Activated CD8-positive, alpha-beta T cell treated with anti-CD3 and anti-CD28 coated beads for 36 hours (primary cell): Measurements from ENCODE around the gene FURIN. TPM values are rescaled to one million over a fixed set of nuclear protein-coding genes. Genes with fewer than 3 reads are reported as not detected.
A peak's percentile ranks its signal among the peaks of the same experiment; 100 is the strongest.

Experiments
- ATAC-seq: fragments of 200-7000 bp; cut with Tn5 transposase; one replicate; pipeline ENCODE4 v1.10.0; 2021; ENCODE audit warnings: mild to moderate bottlenecking, moderate library complexity
- CTCF ChIA-PET: fragments of 350-600 bp; sonication (Branson Sonifier 250); formaldehyde crosslinking; loops from one replicate; lab custom pipeline; 2021; ENCODE audit warnings: antibody characterized with exemption; lab: Charles Lee
- POLR2A ChIA-PET: fragments of 350-600 bp; sonication (Branson Sonifier 250); formaldehyde crosslinking; loops from one replicate; lab custom pipeline; 2021; ENCODE audit warnings: antibody characterized with exemption; lab: Charles Lee
- DNase-seq: peaks from one replicate; pipeline ENCODE4 v3.0.0-alpha.2; 2020
- H3K27ac Mint-ChIP-seq: one replicate; pipeline ENCODE4 v1.8.0; 2021; ENCODE audit warnings: mild to moderate bottlenecking, mixed read lengths
- H3K27me3 Mint-ChIP-seq: one replicate; pipeline ENCODE4 v1.8.0; 2021; ENCODE audit warnings: mixed read lengths
- H3K36me3 Mint-ChIP-seq: one replicate; pipeline ENCODE4 v1.8.0; 2021; ENCODE audit warnings: low read depth, mixed read lengths
- H3K4me1 Mint-ChIP-seq: one replicate; pipeline ENCODE4 v1.8.0; 2021; ENCODE audit warnings: low read depth, mixed read lengths
- H3K4me3 Mint-ChIP-seq: one replicate; pipeline ENCODE4 v1.8.0; 2021; ENCODE audit warnings: mild to moderate bottlenecking, moderate library complexity, mixed read lengths
- H3K9me3 Mint-ChIP-seq: one replicate; pipeline ENCODE4 v1.8.0; 2021; ENCODE audit warnings: mixed read lengths
- intact Hi-C: fragments of 100-400 bp; cut with micrococcal nuclease; formaldehyde crosslinking; loops from one replicate; pipeline ENCODE4 v1.10.0; 2022
- total RNA-seq, 2 experiments: library from RNA; stranded (reverse); gene quantifications; one replicate each; pipeline ENCODE4 v1.2.3, GENCODE V29; 2021
- TF ChIP-seq, protein P1 (sequence below): fragments of 200-600 bp; IDR thresholded peaks from one replicate; pipeline ENCODE4 v1.8.0; 2022; ENCODE audit warnings: antibody characterized with exemption, mild to moderate bottlenecking

FURIN gene
- total RNA-seq, 2 experiments from 2014 or later = 111 to 117 TPM

GRCh38 chr15:90931575-90931827 lies 63.1 kb downstream of the FURIN start:
- peak overlapping the region; percentile 99 for H3K27ac Mint-ChIP-seq
- H3K4me1 Mint-ChIP-seq = peaks cover 31% of the 10 kb centered on the region
- no peak for ATAC-seq
- intact Hi-C loops = no loop called here
- no peaks in the 10 kb centered on the region for H3K9me3 Mint-ChIP-seq
- POLR2A ChIA-PET = interaction anchor here (0.6 to 13.4 kb wide), 15 partner anchors 8 to 666 kb away, joined by 3 to 133 read pairs (median 3); partner anchors contain the start of genes BLM, FES, MAN2A2 and NGRN
- peaks cover 12% of the 10 kb centered on the region for H3K36me3 Mint-ChIP-seq
- peak overlapping the region; percentile 99 for H3K4me3 Mint-ChIP-seq
- TF ChIP-seq, protein P1, sequence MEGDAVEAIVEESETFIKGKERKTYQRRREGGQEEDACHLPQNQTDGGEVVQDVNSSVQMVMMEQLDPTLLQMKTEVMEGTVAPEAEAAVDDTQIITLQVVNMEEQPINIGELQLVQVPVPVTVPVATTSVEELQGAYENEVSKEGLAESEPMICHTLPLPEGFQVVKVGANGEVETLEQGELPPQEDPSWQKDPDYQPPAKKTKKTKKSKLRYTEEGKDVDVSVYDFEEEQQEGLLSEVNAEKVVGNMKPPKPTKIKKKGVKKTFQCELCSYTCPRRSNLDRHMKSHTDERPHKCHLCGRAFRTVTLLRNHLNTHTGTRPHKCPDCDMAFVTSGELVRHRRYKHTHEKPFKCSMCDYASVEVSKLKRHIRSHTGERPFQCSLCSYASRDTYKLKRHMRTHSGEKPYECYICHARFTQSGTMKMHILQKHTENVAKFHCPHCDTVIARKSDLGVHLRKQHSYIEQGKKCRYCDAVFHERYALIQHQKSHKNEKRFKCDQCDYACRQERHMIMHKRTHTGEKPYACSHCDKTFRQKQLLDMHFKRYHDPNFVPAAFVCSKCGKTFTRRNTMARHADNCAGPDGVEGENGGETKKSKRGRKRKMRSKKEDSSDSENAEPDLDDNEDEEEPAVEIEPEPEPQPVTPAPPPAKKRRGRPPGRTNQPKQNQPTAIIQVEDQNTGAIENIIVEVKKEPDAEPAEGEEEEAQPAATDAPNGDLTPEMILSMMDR = no peak
- no peaks in the 10 kb centered on the region for H3K27me3 Mint-ChIP-seq
- no peak for DNase-seq
- CTCF ChIA-PET = interaction anchor here (0.9 to 11.3 kb wide), 25 partner anchors 8 to 700 kb away, joined by 3 to 255 read pairs (median 7); partner anchors contain the start of genes BLM, MAN2A2, PRC1 and RCCD1

DNA sequence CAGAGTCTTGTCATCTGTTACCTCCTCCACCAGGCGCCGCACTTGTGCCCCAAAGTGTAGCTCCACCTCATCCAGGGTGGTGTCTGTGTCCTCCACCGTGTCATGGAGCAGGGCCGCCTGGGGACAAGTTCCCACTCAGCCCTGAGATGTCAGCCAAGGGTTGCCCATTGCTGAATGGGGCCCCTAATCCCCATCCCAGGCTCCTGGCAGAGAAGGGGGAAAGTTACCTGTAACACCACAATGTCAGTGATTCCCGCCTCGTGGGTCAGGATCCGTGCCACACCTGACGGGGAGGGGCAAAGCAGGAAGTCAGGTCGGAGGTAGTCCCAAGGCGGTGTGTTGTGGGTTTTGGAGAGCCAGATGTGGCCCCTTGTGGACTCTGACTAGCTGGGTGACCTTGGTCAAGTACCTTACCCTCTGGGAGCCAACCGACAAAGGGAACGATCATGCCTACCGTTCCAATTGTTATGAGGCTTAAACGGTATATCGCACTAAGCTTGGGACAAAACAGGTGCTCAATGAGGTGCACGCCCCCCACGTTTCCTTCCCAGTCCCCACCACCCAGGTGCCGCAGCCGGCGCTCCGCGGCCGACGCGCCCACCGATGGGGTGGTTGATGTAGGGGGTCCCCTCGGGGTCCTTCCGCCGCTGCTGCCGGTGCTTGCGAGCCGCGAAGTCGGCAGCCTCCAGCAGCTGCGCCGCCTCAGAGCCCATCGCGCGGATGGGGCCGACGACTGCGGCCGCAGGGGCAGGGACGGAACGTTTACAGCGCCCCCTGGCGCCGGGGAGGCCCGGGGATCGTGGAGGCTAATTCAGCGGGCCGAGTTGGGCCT lies 63.7 kb downstream of the FURIN start, which contains the start of gene HDDC3:
HDDC3 (minus strand) TSS at position 722 of the 832 bp plus-strand sequence; CDS start at position 713, 9 bp downstream.
- Mint-ChIP-seq H3K36me3 (peaks cover 13% of the 10 kb centered on the region), H3K27ac (peak within 1 kb of the TSS; percentile 99), H3K9me3 (no peaks in the 10 kb centered on the region), H3K4me1 (peaks cover 36% of the 10 kb centered on the region), H3K4me3 (peak within 1 kb of the TSS; percentile 99), H3K27me3 (no peaks in the 10 kb centered on the region)
- DNase-seq = peak; percentile 94
- ChIA-PET CTCF (interaction anchor here (0.7 to 11.3 kb wide), 48 partner anchors 9 to 700 kb away, joined by 3 to 255 read pairs (median 5); partner anchors contain the start of genes BLM, MAN2A2, PRC1 and RCCD1), POLR2A (interaction anchor here (0.6 to 13.4 kb wide), 20 partner anchors 9 to 666 kb away, joined by 3 to 133 read pairs (median 4); partner anchors contain the start of genes BLM, FES, MAN2A2 and NGRN)
- ATAC-seq = peak; percentile 60
- TF ChIP-seq, protein P1 = peak; percentile 96
- intact Hi-C loops = no loop called here

- peaks cover 36% of the 10 kb centered on the region for H3K4me1 Mint-ChIP-seq
- H3K4me3 Mint-ChIP-seq = peak overlapping the region; percentile 99
- intact Hi-C loops = no loop called here
- H3K27ac Mint-ChIP-seq = peak overlapping the region; percentile 99
- H3K27me3 Mint-ChIP-seq = no peaks in the 10 kb centered on the region
- CTCF ChIA-PET = interaction anchor here (0.7 to 11.3 kb wide), 42 partner anchors 10 to 640 kb away, joined by 3 to 255 read pairs (median 5); partner anchors contain the start of genes BLM, MAN2A2, PRC1 and RCCD1
- H3K36me3 Mint-ChIP-seq = peaks cover 13% of the 10 kb centered on the region
- no peak for DNase-seq
- TF ChIP-seq, protein P1 = peak; percentile 66
- POLR2A ChIA-PET = interaction anchor here (0.6 to 13.4 kb wide), 12 partner anchors 10 to 667 kb away, joined by 3 to 133 read pairs (median 5); partner anchors contain the start of genes BLM, MAN2A2, NGRN and RCCD1
- ATAC-seq = no peak
- H3K9me3 Mint-ChIP-seq = no peaks in the 10 kb centered on the region
Observed at GRCh38 chr15:90932660-90932991, 64.2 kb downstream of the FURIN start.

Other genes starting within 250 kb of the FURIN start
- gene BLM, start 151.2 kb upstream of the FURIN start, total RNA-seq = 10 to 100 TPM; 45.2 to 53.6 TPM
- gene FES, start 15.9 kb downstream of the FURIN start, total RNA-seq = 1 to 10 TPM; 4.1 to 4.6 TPM
- gene MAN2A2, start 34.7 kb downstream of the FURIN start, total RNA-seq = 10 to 100 TPM; 85.0 to 87.7 TPM
- gene HDDC3, start 64.0 kb downstream of the FURIN start, total RNA-seq = 10 to 100 TPM; 34.2 to 35.6 TPM
- 10 to 100 TPM; 65.0 to 66.8 TPM for gene UNC45A, start 66.7 kb downstream of the FURIN start, total RNA-seq
- 10 to 100 TPM; 30.0 to 30.9 TPM for gene RCCD1, start 86.3 kb downstream of the FURIN start, total RNA-seq
- gene PRC1, start 125.9 kb downstream of the FURIN start, total RNA-seq = 10 to 100 TPM; 83.1 to 96.9 TPM
- gene VPS33B, start 154.0 kb downstream of the FURIN start, total RNA-seq = 10 to 100 TPM; 22.2 to 22.9 TPM
- gene SV2B, start 231.7 kb downstream of the FURIN start, total RNA-seq = not detected